HG02571 (cell line): ENCODE measurements around the gene NCAM1.

Source experiments
- ATAC-seq: cut with Tn5 transposase; IDR thresholded peaks from one replicate; pipeline ENCODE4 v1.9.1; 2021; ENCODE audit warnings: mild to moderate bottlenecking, moderate library complexity; ENCODE audit not compliant: unreplicated experiment

NCAM1 gene

GRCh38 chr11:113271551-113272245 lies 310.5 kb downstream of the NCAM1 start:
- ATAC-seq, result no peak

GRCh38 chr11:113272281-113272680 lies 311.1 kb downstream of the NCAM1 start:
- no peak for ATAC-seq

- ATAC-seq, result no peak
These were observed 311.9 kb downstream of the NCAM1 start for GRCh38 chr11:113272927-113273615.

- no peak for ATAC-seq
These were observed 312.5 kb downstream of the NCAM1 start for GRCh38 chr11:113273720-113274119.

GRCh38 chr11:113274713-113275582 lies 313.7 kb downstream of the NCAM1 start:
- no peak for ATAC-seq

GRCh38 chr11:113275602-113276001 lies 314.4 kb downstream of the NCAM1 start:
- no peak for ATAC-seq

GRCh38 chr11:113276466-113276865 lies 315.2 kb downstream of the NCAM1 start:
- ATAC-seq, result no peak

- no peak for ATAC-seq
These were observed 316.7 kb downstream of the NCAM1 start for GRCh38 chr11:113277907-113278306.

- no peak for ATAC-seq
These were observed 317.3 kb downstream of the NCAM1 start for GRCh38 chr11:113278481-113278880.

- ATAC-seq, result no peak
These were observed 317.7 kb downstream of the NCAM1 start for GRCh38 chr11:113278925-113279324.

- no peak for ATAC-seq
These were observed 318.4 kb downstream of the NCAM1 start for GRCh38 chr11:113279591-113279990.

GRCh38 chr11:113281052-113281725 lies 320.0 kb downstream of the NCAM1 start:
- no peak for ATAC-seq

GRCh38 chr11:113282898-113283437 lies 321.7 kb downstream of the NCAM1 start:
- ATAC-seq, result no peak

GRCh38 chr11:113283881-113284280 lies 322.7 kb downstream of the NCAM1 start:
- no peak for ATAC-seq

- ATAC-seq, result no peak
These were observed 324.8 kb downstream of the NCAM1 start for GRCh38 chr11:113286009-113286408.

GRCh38 chr11:113286509-113287497 lies 325.6 kb downstream of the NCAM1 start:
- no peak for ATAC-seq

- no peak for ATAC-seq
These were observed 326.6 kb downstream of the NCAM1 start for GRCh38 chr11:113287801-113288200.

- no peak for ATAC-seq
These were observed 327.2 kb downstream of the NCAM1 start for GRCh38 chr11:113288286-113288863.
